OCI-LY7 (cell line): ENCODE results near the gene ATP6V1A. TPM values are rescaled to one million over a fixed set of nuclear protein-coding genes. Genes with fewer than 3 reads are reported as not detected.
A peak's percentile ranks its signal among the peaks of the same experiment; 100 is the strongest.

Source experiments
- BruUV-seq: library from RNA; stranded (reverse); fragments of 400-500 nt; replicated peaks from 2 replicates; lab custom pipeline; 2021; lab: Mats Ljungman, UMichigan
- CTCF ChIA-PET: fragments of 300-600 bp; sonication (Branson Sonifier 250); formaldehyde crosslinking; loops from one replicate; lab custom pipeline; 2022; ENCODE audit warnings: antibody characterized with exemption; ENCODE audit not compliant: unreplicated experiment; lab: Charles Lee
- POLR2A ChIA-PET: fragments of 300-600 bp; sonication (Branson Sonifier 250); formaldehyde crosslinking; loops from one replicate; lab custom pipeline; 2022; ENCODE audit warnings: antibody characterized with exemption; lab: Charles Lee
- DNase-seq: peaks from one replicate; pipeline ENCODE4 v3.0.0-alpha.2; 2015; ENCODE audit warnings: low spot score
- H2AFZ ChIP-seq: fragments of 200-600 bp; sonication (generic), shearing (Covaris generic); 2 replicates; pipeline ENCODE4 v1.6.1; 2014; ENCODE audit warnings: mild to moderate bottlenecking, antibody characterized with exemption, low read length, moderate library complexity
- H3K27ac ChIP-seq: fragments of 200-600 bp; sonication (generic); 2 replicates; pipeline ENCODE4 v1.5.1; 2014; ENCODE audit warnings: mixed run types, low read depth, mild to moderate bottlenecking, moderate library complexity, low read length, inconsistent platforms; ENCODE audit not compliant: poor library complexity, severe bottlenecking
- H3K36me3 ChIP-seq: fragments of 200-600 bp; sonication (generic); 2 replicates; pipeline ENCODE4 v1.6.1; 2014; ENCODE audit warnings: mild to moderate bottlenecking, antibody characterized with exemption, low read length, moderate library complexity, mixed read lengths; ENCODE audit not compliant: insufficient read depth
- H3K4me1 ChIP-seq: fragments of 200-600 bp; sonication (generic); 2 replicates; pipeline ENCODE4 v1.5.1; 2014; ENCODE audit warnings: mild to moderate bottlenecking, low read length; ENCODE audit not compliant: insufficient read depth, poor library complexity, severe bottlenecking
- H3K4me2 ChIP-seq: fragments of 200-600 bp; sonication (generic); 2 replicates; pipeline ENCODE4 v1.6.1; 2014; ENCODE audit warnings: mild to moderate bottlenecking, low read length
- H3K4me3 ChIP-seq: fragments of 200-600 bp; sonication (generic); 2 replicates; pipeline ENCODE4 v1.5.1; 2014; ENCODE audit warnings: mild to moderate bottlenecking, low read depth, low read length; ENCODE audit not compliant: poor library complexity, severe bottlenecking
- H3K79me2 ChIP-seq: fragments of 200-600 bp; sonication (generic); 2 replicates; pipeline ENCODE4 v1.6.1; 2016; ENCODE audit warnings: low read depth, mild to moderate bottlenecking, low read length, moderate library complexity, mixed read lengths; ENCODE audit not compliant: insufficient read depth
- H3K9me2 ChIP-seq: fragments of 200-600 bp; sonication (generic); 2 replicates; pipeline ENCODE4 v1.6.1; 2016; ENCODE audit warnings: mild to moderate bottlenecking, low read length, mixed read lengths; ENCODE audit not compliant: insufficient read depth
- H3K9me3 ChIP-seq: fragments of 200-600 bp; sonication (generic); 2 replicates; pipeline ENCODE4 v1.6.1; 2014; ENCODE audit warnings: mild to moderate bottlenecking, mixed run types, low read length, mixed read lengths
- H4K20me1 ChIP-seq: fragments of 200-600 bp; sonication (generic); 2 replicates; pipeline ENCODE4 v1.6.1; 2014; ENCODE audit warnings: mild to moderate bottlenecking, antibody characterized with exemption, low read length, moderate library complexity, mixed read lengths; ENCODE audit not compliant: insufficient read depth
- CTCF ChIP-seq: fragments of 200-600 bp; sonication (generic); conservative IDR thresholded peaks from 2 replicates; pipeline ENCODE4 v1.5.1; 2014; ENCODE audit warnings: mild to moderate bottlenecking, antibody characterized with exemption, low read length, moderate library complexity, mixed read lengths
- EZH2phosphoT487 ChIP-seq: fragments of 200-600 bp; sonication (generic); IDR thresholded peaks from 2 replicates; pipeline ENCODE4 v1.6.1; 2018; ENCODE audit warnings: low read depth, borderline replicate concordance, mild to moderate bottlenecking, mixed run types, antibody characterized with exemption, low read length, moderate library complexity, mixed read lengths
- intact Hi-C: fragments of 100-400 bp; cut with micrococcal nuclease; formaldehyde crosslinking; loops from one replicate; pipeline ENCODE4 v1.10.0; 2022; ENCODE audit not compliant: unreplicated experiment
- total RNA-seq, 2 experiments: library from RNA; depleted of rRNA in 1 of 2; stranded (reverse); fragments of >200 nt in 1 of 2; shearing (Covaris generic) in 1 of 2; gene quantifications; 2 replicates each; pipeline ENCODE4 v1.2.3, GENCODE V29; 2014 to 2022

ATP6V1A gene
- total RNA-seq, 2 experiments from 2014 or later: 26.5 to 77.3 TPM

GRCh38 chr3:113744941-113745755 lies 1.7 kb upstream of the ATP6V1A start:
- H3K9me3 ChIP-seq: no peaks in the 10 kb centered on the region
- H3K4me2 ChIP-seq: peak overlapping the region; percentile 100
- no TSS peak for BruUV-seq
- H3K4me3 ChIP-seq: peak overlapping the region; percentile 83
- intact Hi-C loops: loop anchor here (1.0 to 5.0 kb wide), 7 partner anchors 9 to 712 kb away; partner anchors contain the start of genes CCDC191, QTRT2, USF3 and ZDHHC23
- CTCF ChIA-PET: interaction anchor here (1.1 to 2.0 kb wide), 3 partner anchors 9 to 94 kb away, joined by 4 to 10 read pairs (median 5); partner anchors contain the start of gene GRAMD1C
- peak overlapping the region; percentile 53; the same call in 1 of the 2 replicates for H2AFZ ChIP-seq
- H3K36me3 ChIP-seq: peaks cover 46% of the 10 kb centered on the region
- H4K20me1 ChIP-seq: peaks cover 44% of the 10 kb centered on the region
- POLR2A ChIA-PET: interaction anchor here (0.5 to 1.7 kb wide), 12 partner anchors 9 to 313 kb away, joined by 3 to 9 read pairs (median 4); partner anchors contain the start of gene USF3
- TF ChIP-seq EZH2phosphoT487 (no peak), CTCF (peak; percentile 85)
- peak; percentile 88 for DNase-seq
- no peaks in the 10 kb centered on the region for H3K9me2 ChIP-seq
- H3K4me1 ChIP-seq: peaks cover 56% of the 10 kb centered on the region
- H3K27ac ChIP-seq: peak overlapping the region; percentile 95
- peaks cover 87% of the 10 kb centered on the region for H3K79me2 ChIP-seq

- Histone ChIP-seq H3K9me2 (no peaks in the 10 kb centered on the region), H3K36me3 (peaks cover 38% of the 10 kb centered on the region), H4K20me1 (peaks cover 36% of the 10 kb centered on the region), H3K79me2 (peaks cover 84% of the 10 kb centered on the region), H3K27ac (peak within 1 kb of the TSS; percentile 95), H2AFZ (peak within 1 kb of the TSS; percentile 98), H3K9me3 (no peaks in the 10 kb centered on the region), H3K4me2 (peak within 1 kb of the TSS; percentile 100), H3K4me1 (peaks cover 54% of the 10 kb centered on the region), H3K4me3 (peak within 1 kb of the TSS; percentile 83)
- peak; percentile 93 for DNase-seq
- POLR2A ChIA-PET: interaction anchor here (0.6 to 1.7 kb wide), 19 partner anchors 8 to 896 kb away, joined by 3 to 9 read pairs (median 4); partner anchors contain the start of gene USF3
- intact Hi-C loops: loop anchor here (1.0 to 5.0 kb wide), 10 partner anchors 10 to 727 kb away; partner anchors contain the start of genes CCDC191, QTRT2, USF3 and ZDHHC23
- no peak for TF ChIP-seq EZH2phosphoT487
- no peak for TF ChIP-seq CTCF
- no TSS peak for BruUV-seq
- CTCF ChIA-PET: interaction anchor here (1.1 to 2.0 kb wide), 5 partner anchors 10 to 93 kb away, joined by 3 to 10 read pairs (median 5); partner anchors contain the start of gene GRAMD1C
Measured at GRCh38 chr3:113745756-113746547, 883 bp upstream of the ATP6V1A start, which contains the start of gene NAA50. TSS of gene NAA50 (minus strand) at chr3:113746249. CDS start at chr3:113745949, 300 bp downstream.
